ENCODE measurements around the gene ITGA6.

ITGA6 gene

GRCh38 chr2:172416447-172417058 lies 10.8 kb upstream of the ITGA6 start:
- DNase-seq = peak; percentile 27

- no peak for DNase-seq
Measured at GRCh38 chr2:172420216-172420615, 7.2 kb upstream of the ITGA6 start.

- no peak for DNase-seq
Measured at GRCh38 chr2:172423160-172423559, 4.2 kb upstream of the ITGA6 start.

GRCh38 chr2:172425336-172425735 lies 2.0 kb upstream of the ITGA6 start:
- no peak for DNase-seq

- no peak for DNase-seq
Measured at GRCh38 chr2:172426635-172427255, 641 bp upstream of the ITGA6 start.

GRCh38 chr2:172427990-172428831 lies 825 bp downstream of the ITGA6 start:
- peak; percentile 62 for DNase-seq

- DNase-seq = no peak
Measured at GRCh38 chr2:172428832-172429210, 1.4 kb downstream of the ITGA6 start.

GRCh38 chr2:172429301-172429968 lies 2.0 kb downstream of the ITGA6 start:
- DNase-seq = peak; percentile 35

GRCh38 chr2:172430027-172430426 lies 2.6 kb downstream of the ITGA6 start:
- DNase-seq = no peak

GRCh38 chr2:172430678-172431077 lies 3.3 kb downstream of the ITGA6 start:
- DNase-seq = no peak

GRCh38 chr2:172431463-172431862 lies 4.1 kb downstream of the ITGA6 start:
- no peak for DNase-seq

- DNase-seq = no peak
Measured at GRCh38 chr2:172431993-172432392, 4.6 kb downstream of the ITGA6 start.

- DNase-seq = no peak
Measured at GRCh38 chr2:172433144-172433543, 5.8 kb downstream of the ITGA6 start.

GRCh38 chr2:172434821-172435605 lies 7.6 kb downstream of the ITGA6 start:
- DNase-seq = peak; percentile 84

- no peak for DNase-seq
Measured at GRCh38 chr2:172435606-172435911, 8.2 kb downstream of the ITGA6 start.

GRCh38 chr2:172436889-172437288 lies 9.5 kb downstream of the ITGA6 start:
- no peak for DNase-seq

GRCh38 chr2:172437419-172438341 lies 10.3 kb downstream of the ITGA6 start:
- DNase-seq = peak; percentile 64

- DNase-seq = no peak
Measured at GRCh38 chr2:172438741-172439508, 11.5 kb downstream of the ITGA6 start.

GRCh38 chr2:172439509-172439860 lies 12.1 kb downstream of the ITGA6 start:
- DNase-seq = no peak

GRCh38 chr2:172439911-172440310 lies 12.5 kb downstream of the ITGA6 start:
- no peak for DNase-seq

GRCh38 chr2:172440795-172441194 lies 13.4 kb downstream of the ITGA6 start:
- no peak for DNase-seq
